HFFc6 (cell line): ENCODE results near the gene RNF182. TPM values are rescaled to one million over a fixed set of nuclear protein-coding genes. Genes with fewer than 3 reads are reported as not detected.

Experiments
- DNase-seq: peaks from one replicate; pipeline ENCODE4 v3.0.0-alpha.2; 2018
- H3K27ac Mint-ChIP-seq: 2 replicates; pipeline ENCODE4 v1.8.0; 2020; ENCODE audit warnings: mild to moderate bottlenecking, mixed read lengths
- H3K27me3 Mint-ChIP-seq: 2 replicates; pipeline ENCODE4 v1.8.0; 2021; ENCODE audit warnings: mild to moderate bottlenecking, moderate library complexity, mixed read lengths; ENCODE audit not compliant: insufficient read depth
- H3K36me3 Mint-ChIP-seq: 2 replicates; pipeline ENCODE4 v1.8.0; 2021; ENCODE audit warnings: low read depth, mixed read lengths
- H3K4me1 Mint-ChIP-seq: 2 replicates; pipeline ENCODE4 v1.8.0; 2020; ENCODE audit warnings: low read depth, mixed read lengths
- H3K4me3 Mint-ChIP-seq: 2 replicates; pipeline ENCODE4 v1.8.0; 2020; ENCODE audit warnings: mild to moderate bottlenecking, moderate library complexity, mixed read lengths
- H3K9me3 Mint-ChIP-seq: 2 replicates; pipeline ENCODE4 v1.8.0; 2020; ENCODE audit warnings: mild to moderate bottlenecking, mixed read lengths
- total RNA-seq, 6 experiments: library from RNA; stranded (reverse); fragmentation: NEBNext Ultra II Directional; extraction: Animal tissue kit (Norgen Biotek cat#: 25700); gene quantifications; 2 replicates in 1 of 6; 3 replicates in 5 of 6; pipeline ENCODE4 v1.2.3, GENCODE V29; 2021
- TF ChIP-seq, protein P1 (sequence below): fragments of 200-600 bp; sonication (generic); IDR thresholded peaks from 2 replicates; pipeline ENCODE4 v1.5.0; 2021; ENCODE audit warnings: antibody characterized with exemption, mild to moderate bottlenecking

Gene RNF182
- total RNA-seq, 6 experiments from 2014 or later, result 0.48 to 6.1 (median 0.84) TPM

DNA sequence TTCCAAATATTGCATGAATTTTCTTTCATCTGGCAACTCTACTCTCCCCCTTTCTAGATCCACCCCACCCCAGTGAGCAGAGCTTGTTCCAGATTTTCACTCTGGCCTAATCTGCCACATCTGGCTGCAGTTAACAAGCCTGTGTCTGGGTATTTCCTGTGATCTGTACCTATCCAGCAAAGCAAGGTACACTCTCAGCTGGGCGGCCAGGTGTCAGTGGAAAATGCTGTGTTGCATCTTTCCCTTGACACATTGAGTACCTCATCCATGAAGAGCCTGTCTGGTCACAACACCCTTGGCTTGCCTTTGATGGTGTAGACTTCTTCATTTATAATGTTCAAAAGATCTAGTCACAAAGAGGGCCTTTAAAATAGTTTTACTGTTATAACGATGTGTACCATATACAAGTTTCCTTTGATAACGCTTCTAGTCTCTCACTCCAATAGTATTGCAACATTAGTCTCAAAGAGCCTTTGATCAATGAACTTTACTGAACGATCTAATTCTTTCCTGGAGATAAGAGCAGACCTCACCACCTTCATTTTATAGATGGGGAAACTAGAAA lies 6.0 kb upstream of the RNF182 start:
- TF ChIP-seq, protein P1, sequence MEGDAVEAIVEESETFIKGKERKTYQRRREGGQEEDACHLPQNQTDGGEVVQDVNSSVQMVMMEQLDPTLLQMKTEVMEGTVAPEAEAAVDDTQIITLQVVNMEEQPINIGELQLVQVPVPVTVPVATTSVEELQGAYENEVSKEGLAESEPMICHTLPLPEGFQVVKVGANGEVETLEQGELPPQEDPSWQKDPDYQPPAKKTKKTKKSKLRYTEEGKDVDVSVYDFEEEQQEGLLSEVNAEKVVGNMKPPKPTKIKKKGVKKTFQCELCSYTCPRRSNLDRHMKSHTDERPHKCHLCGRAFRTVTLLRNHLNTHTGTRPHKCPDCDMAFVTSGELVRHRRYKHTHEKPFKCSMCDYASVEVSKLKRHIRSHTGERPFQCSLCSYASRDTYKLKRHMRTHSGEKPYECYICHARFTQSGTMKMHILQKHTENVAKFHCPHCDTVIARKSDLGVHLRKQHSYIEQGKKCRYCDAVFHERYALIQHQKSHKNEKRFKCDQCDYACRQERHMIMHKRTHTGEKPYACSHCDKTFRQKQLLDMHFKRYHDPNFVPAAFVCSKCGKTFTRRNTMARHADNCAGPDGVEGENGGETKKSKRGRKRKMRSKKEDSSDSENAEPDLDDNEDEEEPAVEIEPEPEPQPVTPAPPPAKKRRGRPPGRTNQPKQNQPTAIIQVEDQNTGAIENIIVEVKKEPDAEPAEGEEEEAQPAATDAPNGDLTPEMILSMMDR, result no peak
- Mint-ChIP-seq H3K27ac (no peak overlapping the region), H3K4me3 (no peak overlapping the region), H3K4me1 (peaks cover 12% of the 10 kb centered on the region), H3K27me3 (peaks cover 3% of the 10 kb centered on the region; the same call in 1 of the 2 replicates), H3K36me3 (no peaks in the 10 kb centered on the region), H3K9me3 (no peaks in the 10 kb centered on the region)
- DNase-seq, result no peak

DNA sequence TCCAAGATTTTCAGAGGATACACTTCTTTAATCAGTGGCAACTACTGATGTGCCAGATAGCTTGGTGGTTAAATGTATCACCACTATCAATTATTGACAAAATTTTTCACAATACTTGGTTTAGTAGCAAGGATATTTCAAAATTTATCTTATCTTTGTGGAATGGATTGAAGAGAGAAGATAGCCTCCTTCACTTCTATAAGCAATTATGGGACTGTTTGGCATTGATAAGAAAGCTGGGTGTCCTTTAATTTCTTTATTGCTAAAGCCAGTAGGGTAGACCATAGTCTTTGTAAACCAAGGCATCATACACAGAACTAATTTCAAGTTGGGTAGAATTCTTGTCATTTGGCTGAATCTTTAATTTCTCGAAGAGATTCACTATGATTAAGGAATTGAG lies 4.9 kb upstream of the RNF182 start:
- DNase-seq, result no peak
- Mint-ChIP-seq H3K9me3 (no peaks in the 10 kb centered on the region), H3K27me3 (peaks cover 3% of the 10 kb centered on the region; the same call in 1 of the 2 replicates), H3K4me3 (no peak overlapping the region), H3K4me1 (peaks cover 16% of the 10 kb centered on the region), H3K36me3 (no peaks in the 10 kb centered on the region), H3K27ac (no peak overlapping the region)
- TF ChIP-seq, protein P1, result no peak

DNA sequence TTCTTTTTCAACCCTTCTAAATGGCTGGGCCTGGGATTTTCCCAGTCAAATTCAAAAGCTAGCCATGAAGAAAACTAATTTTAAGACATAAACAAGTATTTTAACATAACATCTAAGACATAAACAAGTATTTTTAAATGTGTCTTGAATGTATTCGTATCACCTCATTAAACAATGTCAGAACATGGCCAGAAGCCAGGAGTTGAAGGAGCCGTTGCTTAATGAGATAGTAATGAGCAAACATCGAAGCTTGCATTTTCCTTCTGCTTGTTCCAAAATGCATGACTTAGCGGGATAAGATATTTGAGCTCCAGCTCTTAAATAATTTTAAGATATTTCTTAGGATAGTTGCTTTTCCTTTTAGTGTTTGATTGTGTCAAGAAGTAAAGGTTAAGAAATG lies 4.2 kb upstream of the RNF182 start:
- Mint-ChIP-seq H3K4me3 (no peak overlapping the region), H3K9me3 (no peaks in the 10 kb centered on the region), H3K27ac (no peak overlapping the region), H3K27me3 (peaks cover 3% of the 10 kb centered on the region; the same call in 1 of the 2 replicates), H3K36me3 (no peaks in the 10 kb centered on the region), H3K4me1 (peaks cover 20% of the 10 kb centered on the region)
- TF ChIP-seq, protein P1, result no peak
- DNase-seq, result no peak

DNA sequence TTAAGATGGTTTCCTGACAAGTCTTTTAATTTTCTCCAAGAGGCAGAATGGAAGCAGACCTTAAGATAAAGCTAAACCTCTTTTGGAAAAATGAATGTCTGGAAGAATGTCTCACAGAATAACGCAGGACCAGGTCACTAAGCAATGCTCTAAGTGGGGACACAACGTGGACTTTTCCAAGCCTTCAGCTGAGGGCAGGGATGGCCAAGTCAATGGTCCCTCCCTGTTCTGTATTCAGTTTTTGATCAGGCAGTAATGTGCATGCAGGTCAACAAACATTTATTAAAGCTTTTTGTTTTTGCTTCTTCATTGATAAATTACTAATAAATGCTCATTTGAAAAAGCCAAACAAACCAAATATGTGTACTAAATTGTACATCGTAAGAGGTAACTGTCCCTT lies 2.0 kb upstream of the RNF182 start:
- no peak overlapping the region for H3K4me3 Mint-ChIP-seq
- DNase-seq, result no peak
- no peaks in the 10 kb centered on the region for H3K36me3 Mint-ChIP-seq
- H3K27ac Mint-ChIP-seq, result no peak overlapping the region
- peaks cover 3% of the 10 kb centered on the region for H3K27me3 Mint-ChIP-seq
- no peaks in the 10 kb centered on the region for H3K9me3 Mint-ChIP-seq
- H3K4me1 Mint-ChIP-seq, result peaks cover 22% of the 10 kb centered on the region
- TF ChIP-seq, protein P1, result no peak

DNA sequence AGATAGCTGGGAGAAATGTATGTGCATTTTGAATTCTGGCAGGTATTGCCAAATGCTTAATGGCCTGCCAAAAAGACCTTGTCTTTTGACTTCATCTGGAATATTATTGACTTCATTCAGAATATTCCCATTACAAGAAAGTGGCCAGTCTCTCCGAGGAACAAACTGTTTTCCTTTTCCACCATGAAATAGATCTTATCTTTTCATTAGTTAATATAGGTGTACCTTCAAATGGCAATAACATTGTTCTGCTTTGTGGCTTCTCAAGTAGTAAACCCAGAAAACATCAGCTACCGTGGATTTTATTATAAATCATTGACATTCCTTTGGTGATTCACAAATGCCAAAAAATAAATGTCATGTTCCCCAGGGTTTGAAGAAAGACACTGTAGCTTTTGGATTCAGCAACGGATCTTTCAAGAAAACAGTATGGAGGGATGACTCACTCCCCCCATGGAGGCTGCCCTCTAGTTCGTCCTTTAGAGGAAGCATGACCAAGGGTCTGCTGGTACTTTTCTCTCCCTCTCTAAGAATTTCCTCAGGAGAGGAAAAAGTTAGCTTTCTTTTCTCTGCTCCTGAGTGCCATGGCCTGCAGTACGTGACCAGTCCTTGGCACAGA lies 1.1 kb upstream of the RNF182 start:
- Mint-ChIP-seq H3K9me3 (no peaks in the 10 kb centered on the region), H3K4me3 (peak overlapping the region; percentile 87), H3K36me3 (no peaks in the 10 kb centered on the region), H3K27me3 (peaks cover 1% of the 10 kb centered on the region; the same call in 1 of the 2 replicates), H3K27ac (peak overlapping the region; percentile 78; the same call in 1 of the 2 replicates), H3K4me1 (peaks cover 22% of the 10 kb centered on the region)
- peak; percentile 75 for DNase-seq
- TF ChIP-seq, protein P1, result no peak
